ENCODE data around the gene ASAP3. TPM values are rescaled to one million over a fixed set of nuclear protein-coding genes. Genes with fewer than 3 reads are reported as not detected.

ASAP3 gene
- total and polyA plus RNA-seq, 2 donors (not counting 3 experiments of a cell fraction or from before 2014, with no cell fraction given), result 12.5 to 14.2 TPM

DNA sequence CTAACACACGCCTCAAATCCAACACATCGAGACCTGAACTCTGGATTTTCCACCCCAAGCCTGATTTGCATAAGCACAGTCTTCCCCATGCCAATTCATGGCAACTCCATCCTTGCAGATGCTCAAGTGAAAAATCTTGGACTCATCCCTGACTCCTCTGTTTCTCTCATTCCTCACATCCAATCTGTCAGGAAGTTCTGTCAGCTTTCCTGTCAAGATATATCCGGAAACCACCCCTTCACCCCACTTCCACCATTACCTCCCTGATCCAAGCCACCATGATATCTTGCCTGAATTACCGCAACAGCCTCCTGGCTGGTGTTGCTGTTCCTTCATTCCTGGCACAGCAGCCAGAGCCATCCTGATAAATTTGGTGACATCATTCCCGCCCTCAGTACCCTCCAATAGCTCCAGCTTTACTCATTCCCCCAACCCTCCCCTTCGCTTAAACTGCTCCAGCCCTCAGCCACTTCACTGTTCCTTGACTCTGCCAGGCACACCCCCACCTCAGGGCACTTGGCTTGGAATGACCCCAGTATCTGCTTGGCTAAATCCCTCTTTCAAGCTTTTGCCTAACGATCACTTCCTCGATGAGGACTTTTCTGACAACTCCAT is 76.9 kb downstream of the ASAP3 start:
- dilution Hi-C loops (cut with MboI; ENCODE audit: extremely low pct_ligation_motif_present, low sequenced_read_pairs), result no loop called here
- POLR2A ChIA-PET, result no interaction called here
- H3K9ac ChIP-seq (replicated peaks; ENCODE audit: extremely low read depth, insufficient read depth, low read length), result no peak overlapping the region
- H3K27ac ChIP-seq (ENCODE audit: insufficient read depth, low read depth, low read length), result no peak overlapping the region
- H3K36me3 ChIP-seq (ENCODE audit: control insufficient read depth in 2 of 2, extremely low read depth in 1 of 2, insufficient read depth in 2 of 2, low read length in 2 of 2), result no peaks in the 10 kb centered on the region
- H3K4me3 ChIP-seq (replicated peaks in 1 of 3; ENCODE audit: insufficient read depth in 1 of 3, low read depth in 1 of 3, low read length in 3 of 3), result no peak overlapping the region
- H3K9me3 ChIP-seq (replicated peaks; ENCODE audit: control insufficient read depth, insufficient read depth, low read length), result no peaks in the 10 kb centered on the region
- H3K4me1 ChIP-seq (ENCODE audit: control insufficient read depth, extremely low read depth, insufficient read depth, low read length), result peaks cover 23% of the 10 kb centered on the region
- CTCF ChIA-PET, result no interaction called here
- FAIRE-seq (no peak), DNase-seq (ENCODE audit: low read depth, low spot score) (no peak)
- no peaks in the 10 kb centered on the region for H3K79me2 ChIP-seq (ENCODE audit: control insufficient read depth, insufficient read depth, low read length)
- no peaks in the 10 kb centered on the region for H3K27me3 ChIP-seq (ENCODE audit: control insufficient read depth in 2 of 2, insufficient read depth in 2 of 2, low read length in 2 of 2)
- no peaks in the 10 kb centered on the region for H3K9me1 ChIP-seq (replicated peaks; ENCODE audit: control insufficient read depth, extremely low read depth, insufficient read depth, low read length)
- no peak overlapping the region for H3K4me2 ChIP-seq (ENCODE audit: insufficient read depth, low read length)
- no TSS peak for BruUV-seq (replicated peaks)
- H2AFZ ChIP-seq (ENCODE audit: low read depth, low read length), result no peak overlapping the region
- intact Hi-C loops (cut with micrococcal nuclease), result no loop called here
- no peak for TF ChIP-seq POLR2A (IDR thresholded peaks at IDR 0.05; ENCODE audit: low read depth, low read length)
- no peak for TF ChIP-seq POLR2AphosphoS5 (IDR thresholded peaks at IDR 0.05; ENCODE audit: insufficient read depth, low read depth, low read length)
- TF ChIP-seq, protein P1, sequence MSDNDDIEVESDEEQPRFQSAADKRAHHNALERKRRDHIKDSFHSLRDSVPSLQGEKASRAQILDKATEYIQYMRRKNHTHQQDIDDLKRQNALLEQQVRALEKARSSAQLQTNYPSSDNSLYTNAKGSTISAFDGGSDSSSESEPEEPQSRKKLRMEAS (IDR thresholded peaks at IDR 0.05; ENCODE audit: insufficient read depth, insufficient read length), result no peak
- no peak for TF ChIP-seq FOS (IDR thresholded peaks at IDR 0.05; ENCODE audit: borderline replicate concordance, insufficient read depth, low read length)
- no peaks in the 10 kb centered on the region for H4K20me1 ChIP-seq (replicated peaks; ENCODE audit: control insufficient read depth, extremely low read depth, insufficient read depth, low read length)

DNA sequence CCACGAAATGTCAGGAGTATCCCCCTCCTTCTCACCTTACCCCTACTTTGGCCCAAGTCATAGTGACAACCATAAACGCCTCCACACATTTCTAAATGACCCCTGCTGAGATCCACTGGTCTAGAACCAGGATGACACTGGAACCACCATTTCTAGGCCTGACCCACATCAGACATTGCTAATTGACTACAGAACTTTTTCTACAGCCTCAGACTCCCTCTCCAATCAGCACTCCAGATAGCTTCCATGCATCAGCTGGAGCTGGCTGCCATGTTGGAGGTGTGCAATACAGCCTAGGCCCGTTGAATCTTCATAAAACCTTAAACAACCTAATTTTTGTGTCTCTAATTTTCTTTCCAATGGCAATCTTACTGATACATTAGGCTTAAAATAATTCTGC is 78.0 kb downstream of the ASAP3 start:
- no peaks in the 10 kb centered on the region for H3K27me3 ChIP-seq (ENCODE audit: control insufficient read depth in 2 of 2, insufficient read depth in 2 of 2, low read length in 2 of 2)
- H3K79me2 ChIP-seq (ENCODE audit: control insufficient read depth, insufficient read depth, low read length), result no peaks in the 10 kb centered on the region
- H3K4me3 ChIP-seq (replicated peaks in 1 of 3; ENCODE audit: insufficient read depth in 1 of 3, low read depth in 1 of 3, low read length in 3 of 3), result no peak overlapping the region
- H2AFZ ChIP-seq (ENCODE audit: low read depth, low read length), result no peak overlapping the region
- H4K20me1 ChIP-seq (replicated peaks; ENCODE audit: control insufficient read depth, extremely low read depth, insufficient read depth, low read length), result no peaks in the 10 kb centered on the region
- dilution Hi-C loops (cut with MboI; ENCODE audit: extremely low pct_ligation_motif_present, low sequenced_read_pairs) (no loop called here), intact Hi-C loops (cut with micrococcal nuclease) (no loop called here)
- FAIRE-seq (no peak), DNase-seq (ENCODE audit: low read depth, low spot score) (no peak)
- H3K9me1 ChIP-seq (replicated peaks; ENCODE audit: control insufficient read depth, extremely low read depth, insufficient read depth, low read length), result no peaks in the 10 kb centered on the region
- H3K9ac ChIP-seq (replicated peaks; ENCODE audit: extremely low read depth, insufficient read depth, low read length), result no peak overlapping the region
- no peak overlapping the region for H3K27ac ChIP-seq (ENCODE audit: insufficient read depth, low read depth, low read length)
- ChIA-PET CTCF (interaction anchor here (3.8 kb wide), 1 partner anchor 38 kb away, joined by 25 read pairs; no protein-coding TSS in a partner anchor), POLR2A (no interaction called here)
- no peak for TF ChIP-seq POLR2AphosphoS5 (IDR thresholded peaks at IDR 0.05; ENCODE audit: insufficient read depth, low read depth, low read length)
- TF ChIP-seq FOS (IDR thresholded peaks at IDR 0.05; ENCODE audit: borderline replicate concordance, insufficient read depth, low read length), result no peak
- TF ChIP-seq, protein P2, sequence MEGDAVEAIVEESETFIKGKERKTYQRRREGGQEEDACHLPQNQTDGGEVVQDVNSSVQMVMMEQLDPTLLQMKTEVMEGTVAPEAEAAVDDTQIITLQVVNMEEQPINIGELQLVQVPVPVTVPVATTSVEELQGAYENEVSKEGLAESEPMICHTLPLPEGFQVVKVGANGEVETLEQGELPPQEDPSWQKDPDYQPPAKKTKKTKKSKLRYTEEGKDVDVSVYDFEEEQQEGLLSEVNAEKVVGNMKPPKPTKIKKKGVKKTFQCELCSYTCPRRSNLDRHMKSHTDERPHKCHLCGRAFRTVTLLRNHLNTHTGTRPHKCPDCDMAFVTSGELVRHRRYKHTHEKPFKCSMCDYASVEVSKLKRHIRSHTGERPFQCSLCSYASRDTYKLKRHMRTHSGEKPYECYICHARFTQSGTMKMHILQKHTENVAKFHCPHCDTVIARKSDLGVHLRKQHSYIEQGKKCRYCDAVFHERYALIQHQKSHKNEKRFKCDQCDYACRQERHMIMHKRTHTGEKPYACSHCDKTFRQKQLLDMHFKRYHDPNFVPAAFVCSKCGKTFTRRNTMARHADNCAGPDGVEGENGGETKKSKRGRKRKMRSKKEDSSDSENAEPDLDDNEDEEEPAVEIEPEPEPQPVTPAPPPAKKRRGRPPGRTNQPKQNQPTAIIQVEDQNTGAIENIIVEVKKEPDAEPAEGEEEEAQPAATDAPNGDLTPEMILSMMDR (IDR thresholded peaks at IDR 0.05; ENCODE audit: extremely low read depth in 1 of 2, insufficient read depth in 1 of 2, low read depth in 1 of 2, low read length in 2 of 2), result no peak
- no peak for TF ChIP-seq EZH2 (IDR thresholded peaks at IDR 0.05; ENCODE audit: borderline replicate concordance, low read depth, low read length, severe bottlenecking)
- no peak for TF ChIP-seq POLR2A (IDR thresholded peaks at IDR 0.05; ENCODE audit: low read depth, low read length)
- no peak for TF ChIP-seq MYC (IDR thresholded peaks at IDR 0.05; ENCODE audit: low read depth, low read length)
- no peak for TF ChIP-seq JUN (IDR thresholded peaks at IDR 0.05; ENCODE audit: borderline replicate concordance, insufficient read depth, insufficient read length, low read depth)
- TF ChIP-seq GATA2 (IDR thresholded peaks at IDR 0.05; ENCODE audit: insufficient read depth, insufficient read length, low read depth, low read length), result no peak
- TF ChIP-seq, protein P1 (IDR thresholded peaks at IDR 0.05; ENCODE audit: insufficient read depth, insufficient read length), result no peak
- no peak overlapping the region for H3K4me2 ChIP-seq (ENCODE audit: insufficient read depth, low read length)
- BruUV-seq (replicated peaks), result no TSS peak
- H3K36me3 ChIP-seq (ENCODE audit: control insufficient read depth in 2 of 2, extremely low read depth in 1 of 2, insufficient read depth in 2 of 2, low read length in 2 of 2), result no peaks in the 10 kb centered on the region
- H3K4me1 ChIP-seq (ENCODE audit: control insufficient read depth, extremely low read depth, insufficient read depth, low read length), result peaks cover 25% of the 10 kb centered on the region
- no peaks in the 10 kb centered on the region for H3K9me3 ChIP-seq (replicated peaks; ENCODE audit: control insufficient read depth, insufficient read depth, low read length)

All from endothelial cell of umbilical vein (primary cell).